Activated CD4-positive, alpha-beta memory T cell treated with anti-CD3 and anti-CD28 coated beads, Interleukin-2, amount 10 ng/mL, durations not matched to agents 7 days and 5 days (primary cell): ENCODE data around the gene HUNK. TPM values are rescaled to one million over a fixed set of nuclear protein-coding genes. Genes with fewer than 3 reads are reported as not detected.
"Not testable (repeated sequence)": the region's sequence is repeated elsewhere in the genome, so short reads cannot be mapped to it uniquely, and the experiment has no call there.

Experiments used
- CTCF ChIA-PET: fragments of 350-600 bp; sonication (Branson Sonifier 250); formaldehyde crosslinking; loops from one replicate; lab custom pipeline; 2021; ENCODE audit warnings: antibody characterized with exemption, inconsistent platforms; lab: Charles Lee
- POLR2A ChIA-PET: fragments of 350-600 bp; sonication (Branson Sonifier 250); formaldehyde crosslinking; loops from one replicate; lab custom pipeline; 2021; ENCODE audit warnings: antibody characterized with exemption; lab: Charles Lee
- DNase-seq: peaks from one replicate; pipeline ENCODE4 v3.0.0-alpha.2; 2020
- H3K27ac Mint-ChIP-seq: one replicate; pipeline ENCODE4 v1.8.0; 2021; ENCODE audit warnings: mild to moderate bottlenecking, mixed read lengths
- H3K27me3 Mint-ChIP-seq: one replicate; pipeline ENCODE4 v1.8.0; 2021; ENCODE audit warnings: mixed read lengths
- H3K36me3 Mint-ChIP-seq: one replicate; pipeline ENCODE4 v1.8.0; 2021; ENCODE audit warnings: low read depth, mixed read lengths
- H3K4me1 Mint-ChIP-seq: one replicate; pipeline ENCODE4 v1.8.0; 2021; ENCODE audit warnings: mixed read lengths
- H3K4me3 Mint-ChIP-seq: one replicate; pipeline ENCODE4 v1.8.0; 2021; ENCODE audit warnings: mild to moderate bottlenecking, mixed read lengths
- H3K9me3 Mint-ChIP-seq: one replicate; pipeline ENCODE4 v1.8.0; 2021; ENCODE audit warnings: mixed read lengths
- total RNA-seq, 2 experiments: library from RNA; stranded (reverse); gene quantifications; one replicate each; pipeline ENCODE4 v1.2.3, GENCODE V29; 2021

HUNK gene
- total RNA-seq, 2 experiments from 2014 or later, result 0.03 to 0.05 TPM

DNA sequence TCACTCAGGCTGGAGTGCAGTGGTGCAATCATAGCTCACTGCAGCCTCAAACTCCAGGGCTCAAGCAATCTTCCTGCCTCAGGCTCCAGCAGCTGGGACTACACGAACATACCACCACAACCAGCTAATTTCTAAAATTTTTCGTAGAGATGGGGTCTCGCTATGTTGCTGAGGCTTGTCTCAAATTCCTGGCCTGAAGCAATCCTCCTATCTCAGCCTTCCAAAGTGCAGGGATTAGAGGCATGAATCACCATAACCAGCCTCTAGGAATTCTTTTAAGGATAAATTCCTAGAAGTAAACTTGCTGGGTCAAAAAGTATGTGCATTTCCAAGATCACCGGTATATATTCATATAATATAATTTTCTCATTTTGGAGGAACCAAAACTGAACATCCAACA, 17.6 kb upstream of the HUNK start:
- ChIA-PET POLR2A (no interaction called here), CTCF (no interaction called here)
- Mint-ChIP-seq H3K4me1 (no peaks in the 10 kb centered on the region), H3K27me3 (no peaks in the 10 kb centered on the region), H3K4me3 (no peak overlapping the region), H3K36me3 (no peaks in the 10 kb centered on the region), H3K27ac (no peak overlapping the region), H3K9me3 (no peaks in the 10 kb centered on the region)
- DNase-seq, result no peak

- Mint-ChIP-seq H3K27me3 (no peaks in the 10 kb centered on the region), H3K36me3 (no peaks in the 10 kb centered on the region), H3K27ac (no peak overlapping the region), H3K4me1 (no peaks in the 10 kb centered on the region), H3K9me3 (no peaks in the 10 kb centered on the region), H3K4me3 (no peak overlapping the region)
- CTCF ChIA-PET, result no interaction called here
- POLR2A ChIA-PET, result no interaction called here
- DNase-seq, result no peak
Observed at GRCh38 chr21:31857096-31857495, 15.7 kb upstream of the HUNK start.

DNA sequence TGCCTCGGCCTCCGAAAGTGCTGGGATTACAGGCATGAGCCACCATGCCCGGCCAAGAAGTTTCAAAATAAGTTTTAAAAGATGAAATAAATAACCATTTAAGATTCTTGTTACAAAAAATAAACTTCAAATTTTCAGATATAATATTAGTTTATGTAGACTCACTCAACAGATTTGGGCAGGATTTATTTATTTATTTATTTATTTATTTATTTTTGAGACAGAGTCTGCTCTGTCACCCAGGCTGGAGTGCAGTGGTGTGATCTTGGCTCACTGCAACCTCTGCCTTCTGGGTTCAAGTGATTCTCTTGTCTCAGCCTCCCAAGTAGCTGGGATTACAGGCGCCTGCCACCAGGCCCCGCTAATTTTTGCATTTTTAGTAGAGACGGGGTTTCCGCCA, 15.2 kb upstream of the HUNK start:
- H3K36me3 Mint-ChIP-seq, POLR2A ChIA-PET, H3K27ac Mint-ChIP-seq, H3K4me3 Mint-ChIP-seq, H3K9me3 Mint-ChIP-seq, CTCF ChIA-PET, H3K4me1 Mint-ChIP-seq, H3K27me3 Mint-ChIP-seq, DNase-seq: not testable (repeated sequence)

DNA sequence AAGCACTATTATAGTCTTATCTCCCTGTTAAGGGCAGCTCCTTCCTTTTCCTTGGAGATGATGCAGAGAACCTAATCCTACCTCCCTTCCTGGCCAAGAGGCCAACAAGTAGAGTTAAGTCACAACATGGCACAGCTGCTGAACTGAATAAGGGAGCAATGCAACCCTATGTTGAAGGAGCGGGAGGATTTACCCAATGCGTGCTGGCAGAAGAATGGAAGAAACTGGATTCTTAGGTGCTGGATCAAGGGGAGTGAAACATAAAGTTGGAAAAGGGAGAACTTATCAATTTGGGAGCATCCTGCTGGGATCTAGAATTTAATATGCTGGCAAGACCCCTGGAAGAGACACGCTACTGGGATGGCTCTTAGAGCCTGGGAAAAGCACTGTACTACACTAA, 12.0 kb upstream of the HUNK start:
- H3K27ac Mint-ChIP-seq, result no peak overlapping the region
- no peak overlapping the region for H3K4me3 Mint-ChIP-seq
- POLR2A ChIA-PET, result no interaction called here
- CTCF ChIA-PET, result no interaction called here
- no peaks in the 10 kb centered on the region for H3K9me3 Mint-ChIP-seq
- no peaks in the 10 kb centered on the region for H3K36me3 Mint-ChIP-seq
- no peaks in the 10 kb centered on the region for H3K4me1 Mint-ChIP-seq
- no peaks in the 10 kb centered on the region for H3K27me3 Mint-ChIP-seq
- DNase-seq, result no peak

DNA sequence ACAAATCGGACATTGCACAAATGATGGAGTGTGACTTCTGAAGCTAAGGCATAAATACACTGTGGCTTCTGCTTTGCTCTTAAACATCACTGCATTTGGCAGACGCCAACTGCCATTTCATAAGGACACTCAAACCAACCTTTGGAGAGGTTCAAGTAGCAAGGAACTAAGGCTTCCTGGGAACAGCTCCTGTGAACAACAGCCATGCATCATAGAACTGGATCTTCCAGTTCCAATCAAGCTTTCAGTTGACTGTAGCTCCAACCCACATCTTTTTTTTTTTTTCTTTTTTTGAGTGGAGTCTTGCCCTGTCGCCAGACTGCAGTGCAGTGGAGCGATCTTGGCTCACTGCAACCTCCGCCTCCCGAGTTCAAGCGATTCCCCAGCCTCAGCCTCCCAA, 10.7 kb upstream of the HUNK start:
- ChIA-PET POLR2A (no interaction called here), CTCF (no interaction called here)
- Mint-ChIP-seq H3K27ac (no peak overlapping the region), H3K9me3 (no peaks in the 10 kb centered on the region), H3K4me1 (no peaks in the 10 kb centered on the region), H3K4me3 (no peak overlapping the region), H3K36me3 (no peaks in the 10 kb centered on the region), H3K27me3 (no peaks in the 10 kb centered on the region)
- no peak for DNase-seq

DNA sequence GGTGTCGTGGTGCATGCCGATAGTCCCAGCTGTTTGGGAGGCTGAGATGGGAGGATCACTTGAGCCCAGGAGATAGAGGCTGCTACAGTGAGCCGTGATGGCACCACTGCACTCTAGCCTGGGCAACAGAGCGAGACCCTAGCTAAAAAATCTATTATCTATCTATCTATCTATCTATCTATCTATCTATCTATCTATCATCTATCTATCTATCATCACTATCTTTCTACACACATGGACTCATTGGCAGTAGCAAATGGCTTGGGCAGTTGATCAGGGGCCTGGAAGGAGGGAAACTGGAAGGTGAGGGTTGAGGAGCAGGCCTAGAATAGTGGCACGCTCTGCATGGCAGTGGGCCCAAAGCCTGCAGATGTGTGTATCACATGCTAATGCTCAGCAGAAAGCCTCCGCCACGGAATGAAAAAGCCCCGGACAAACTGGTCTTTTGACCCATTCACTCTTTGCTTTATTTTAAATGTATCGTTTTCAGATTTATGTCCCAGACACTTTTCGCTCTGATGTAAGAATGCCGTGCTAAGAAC, 7.3 kb upstream of the HUNK start:
- no peak for DNase-seq
- no peaks in the 10 kb centered on the region for H3K4me1 Mint-ChIP-seq
- H3K9me3 Mint-ChIP-seq, result no peaks in the 10 kb centered on the region
- no peak overlapping the region for H3K4me3 Mint-ChIP-seq
- POLR2A ChIA-PET, result no interaction called here
- no peak overlapping the region for H3K27ac Mint-ChIP-seq
- no peaks in the 10 kb centered on the region for H3K36me3 Mint-ChIP-seq
- CTCF ChIA-PET, result interaction anchor here (0.7 to 3.2 kb wide), 5 partner anchors 10 to 735 kb away, joined by 3 to 19 read pairs (median 8); no protein-coding TSS in a partner anchor
- H3K27me3 Mint-ChIP-seq, result peaks cover 14% of the 10 kb centered on the region

DNA sequence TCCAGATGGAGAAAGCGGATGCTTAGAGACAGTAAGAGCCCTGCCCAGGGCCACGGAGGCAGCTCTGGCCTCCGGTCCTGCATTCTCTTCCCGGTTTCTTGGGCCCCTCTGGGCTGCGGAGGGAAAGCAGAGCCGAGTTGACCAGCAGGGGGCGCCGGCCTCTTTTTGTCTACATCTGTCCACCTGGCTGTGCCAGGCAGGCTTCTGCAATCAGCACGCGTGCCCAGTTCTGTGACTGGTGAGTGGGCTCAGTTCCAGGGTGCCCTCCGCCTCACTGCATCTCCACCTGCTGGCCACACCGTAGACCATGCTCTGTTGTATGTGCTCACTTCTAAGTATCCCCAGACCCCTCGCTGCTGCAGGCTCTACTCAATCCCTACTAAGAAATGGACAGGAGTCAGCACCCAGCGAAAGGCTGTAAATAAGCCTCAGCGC, 6.7 kb upstream of the HUNK start:
- Mint-ChIP-seq H3K27me3 (peaks cover 18% of the 10 kb centered on the region), H3K4me3 (no peak overlapping the region), H3K36me3 (no peaks in the 10 kb centered on the region), H3K9me3 (no peaks in the 10 kb centered on the region), H3K4me1 (no peaks in the 10 kb centered on the region), H3K27ac (no peak overlapping the region)
- CTCF ChIA-PET, result interaction anchor here (0.7 to 3.2 kb wide), 5 partner anchors 9 to 735 kb away, joined by 3 to 19 read pairs (median 8); no protein-coding TSS in a partner anchor
- POLR2A ChIA-PET, result no interaction called here
- peak; percentile 62 for DNase-seq

GRCh38 chr21:31869750-31870149, 3.1 kb upstream of the HUNK start:
- H3K4me3 Mint-ChIP-seq, result no peak overlapping the region
- POLR2A ChIA-PET, result no interaction called here
- H3K27ac Mint-ChIP-seq, result no peak overlapping the region
- DNase-seq, result no peak
- no peaks in the 10 kb centered on the region for H3K9me3 Mint-ChIP-seq
- peaks cover 33% of the 10 kb centered on the region for H3K27me3 Mint-ChIP-seq
- H3K36me3 Mint-ChIP-seq, result no peaks in the 10 kb centered on the region
- peaks cover 6% of the 10 kb centered on the region for H3K4me1 Mint-ChIP-seq
- CTCF ChIA-PET, result no interaction called here

- H3K9me3 Mint-ChIP-seq, result no peaks in the 10 kb centered on the region
Observed at GRCh38 chr21:31870472-31871193, 2.2 kb upstream of the HUNK start.

GRCh38 chr21:31871371-31871770, 1.4 kb upstream of the HUNK start:
- H3K27me3 Mint-ChIP-seq, result peaks cover 47% of the 10 kb centered on the region
- H3K27ac Mint-ChIP-seq, POLR2A ChIA-PET, H3K36me3 Mint-ChIP-seq, DNase-seq, H3K4me3 Mint-ChIP-seq, H3K9me3 Mint-ChIP-seq, H3K4me1 Mint-ChIP-seq: not testable (repeated sequence)
- CTCF ChIA-PET, result interaction anchor here (1.0 kb wide), 1 partner anchor 386 kb away, joined by 3 read pairs; no protein-coding TSS in a partner anchor

More at GRCh38 chr21:31870472-31871193, 2.2 kb upstream of the HUNK start:
- H3K27me3 Mint-ChIP-seq, result peaks cover 40% of the 10 kb centered on the region
- POLR2A ChIA-PET, result no interaction called here
- no peak overlapping the region for H3K27ac Mint-ChIP-seq
- no peak for DNase-seq
- no peak overlapping the region for H3K4me3 Mint-ChIP-seq
- no peaks in the 10 kb centered on the region for H3K36me3 Mint-ChIP-seq
- CTCF ChIA-PET, result no interaction called here
- peaks cover 6% of the 10 kb centered on the region for H3K4me1 Mint-ChIP-seq

- CTCF ChIA-PET, result interaction anchor here (1.0 kb wide), 1 partner anchor 385 kb away, joined by 3 read pairs; no protein-coding TSS in a partner anchor
Observed at GRCh38 chr21:31872072-31872451, 758 bp upstream of the HUNK start.

GRCh38 chr21:31873275-31873695, 465 bp downstream of the HUNK start:
- H3K36me3 Mint-ChIP-seq, result no peaks in the 10 kb centered on the region
- H3K27me3 Mint-ChIP-seq, result peaks cover 54% of the 10 kb centered on the region
- H3K4me1 Mint-ChIP-seq, result peaks cover 6% of the 10 kb centered on the region
- no peak overlapping the region for H3K4me3 Mint-ChIP-seq
- CTCF ChIA-PET, result interaction anchor here (1.5 kb wide), 1 partner anchor 385 kb away, joined by 4 read pairs; no protein-coding TSS in a partner anchor
- H3K9me3 Mint-ChIP-seq, result no peaks in the 10 kb centered on the region
- POLR2A ChIA-PET, result no interaction called here
- no peak overlapping the region for H3K27ac Mint-ChIP-seq
- no peak for DNase-seq

More at GRCh38 chr21:31872072-31872451, 758 bp upstream of the HUNK start:
- Mint-ChIP-seq H3K4me1 (peaks cover 6% of the 10 kb centered on the region), H3K27ac (no peak overlapping the region), H3K4me3 (peak overlapping the region; percentile 64), H3K9me3 (no peaks in the 10 kb centered on the region), H3K36me3 (no peaks in the 10 kb centered on the region), H3K27me3 (peaks cover 49% of the 10 kb centered on the region)
- POLR2A ChIA-PET, result no interaction called here
- no peak for DNase-seq

DNA sequence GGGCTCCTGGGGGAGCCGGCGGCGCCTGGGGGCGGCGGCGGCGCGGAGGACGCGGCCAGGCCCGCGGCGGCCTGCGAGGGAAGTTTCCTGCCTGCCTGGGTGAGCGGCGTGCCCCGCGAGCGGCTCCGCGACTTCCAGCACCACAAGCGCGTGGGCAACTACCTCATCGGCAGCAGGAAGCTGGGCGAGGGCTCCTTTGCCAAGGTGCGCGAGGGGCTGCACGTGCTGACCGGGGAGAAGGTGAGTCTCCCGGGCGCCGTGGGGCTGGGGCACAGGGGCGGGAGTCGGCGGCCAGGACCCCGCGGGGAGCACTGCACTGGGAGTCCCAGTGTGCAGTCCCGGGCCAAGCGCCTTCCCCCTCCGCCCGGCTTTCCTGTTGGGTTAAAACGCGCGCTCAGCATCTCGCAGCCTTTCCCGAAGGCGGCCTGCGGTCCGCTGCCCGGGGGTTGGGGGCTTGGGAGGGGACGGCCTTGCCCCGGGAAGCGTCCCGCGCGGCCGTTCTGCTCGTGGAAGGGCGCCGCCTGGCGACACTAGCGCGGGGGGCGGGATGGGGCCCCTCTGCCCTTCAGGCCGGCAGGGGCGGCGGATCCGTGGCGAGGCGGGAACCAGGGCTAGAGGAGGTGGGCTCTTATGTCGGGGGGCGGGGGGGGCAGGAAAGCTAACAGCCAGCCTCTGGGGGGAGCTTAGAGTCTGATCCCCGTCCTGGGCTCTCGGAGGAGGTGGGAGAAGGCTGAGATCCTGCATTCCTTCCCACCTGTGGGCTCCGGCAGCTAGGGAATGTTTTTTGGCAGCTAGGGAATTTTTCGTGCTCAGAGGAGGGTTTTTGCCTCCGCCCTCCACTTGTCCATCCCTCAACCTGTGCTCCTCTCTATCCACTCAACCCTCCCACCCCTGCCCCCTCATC, 1.1 kb downstream of the HUNK start:
- peak; percentile 39 for DNase-seq
- Mint-ChIP-seq H3K27me3 (peaks cover 51% of the 10 kb centered on the region), H3K4me3 (no peak overlapping the region), H3K36me3 (no peaks in the 10 kb centered on the region), H3K27ac (no peak overlapping the region), H3K4me1 (peaks cover 6% of the 10 kb centered on the region), H3K9me3 (no peaks in the 10 kb centered on the region)
- ChIA-PET CTCF (interaction anchor here (0.6 to 1.6 kb wide), 3 partner anchors 9 to 384 kb away, joined by 3 to 8 read pairs (median 4); no protein-coding TSS in a partner anchor), POLR2A (no interaction called here)
